HCT116 (cell line): ENCODE results near the gene SRPK2. TPM values are rescaled to one million over a fixed set of nuclear protein-coding genes. Genes with fewer than 3 reads are reported as not detected.

Experiments used
- ATAC-seq: fragments of 200-7000 bp; cut with Tn5 transposase; 2 replicates; pipeline ENCODE4 v1.9.1; 2020; ENCODE audit warnings: mild to moderate bottlenecking, moderate library complexity
- BruUV-seq: library from RNA; stranded (reverse); fragments of 400-500 nt; replicated peaks from 2 replicates; lab custom pipeline; 2021; lab: Mats Ljungman, UMichigan
- CTCF ChIA-PET: fragments of 300-600 bp; sonication (Branson Sonifier 250); formaldehyde crosslinking; loops from one replicate; lab custom pipeline; 2021; ENCODE audit warnings: antibody characterized with exemption; lab: Charles Lee
- POLR2A ChIA-PET: fragments of 300-600, 350-600 bp; sonication (Branson Sonifier 250); formaldehyde crosslinking; loops from one replicate; lab custom pipeline; 2021; ENCODE audit warnings: antibody characterized with exemption; lab: Charles Lee
- RAD21 ChIA-PET, 2 experiments: fragments of 300-600 bp; sonication (Branson Sonifier 250); formaldehyde crosslinking; loops; one replicate each; lab custom pipeline; 2023; ENCODE audit warnings: low total read pairs in 2 of 2; ENCODE audit not compliant: uncharacterized antibody in 2 of 2, unreplicated experiment in 2 of 2, low non-redundant PET in 1 of 2; lab: Charles Lee
- DNase-seq: peaks from one replicate; pipeline ENCODE4 v3.0.0-alpha.2; 2010; ENCODE audit warnings: low read depth, low spot score
- H2AFZ ChIP-seq: fragments of 200-600 bp; shearing (Covaris generic), sonication (generic); 2 replicates; pipeline ENCODE4 v1.6.1; 2017; ENCODE audit warnings: low read depth, mixed run types, mixed read lengths, antibody characterized with exemption, low read length; ENCODE audit not compliant: poor library complexity, severe bottlenecking
- H3K27ac ChIP-seq: 2 replicates; pipeline ENCODE4 v1.5.1; 2012; ENCODE audit warnings: low read depth, low read length
- H3K27me3 ChIP-seq: fragments of 200-600 bp; sonication (generic); 2 replicates; pipeline ENCODE4 v1.6.1; 2016; ENCODE audit warnings: mixed run types, low read length, mixed read lengths; ENCODE audit not compliant: insufficient read depth
- H3K36me3 ChIP-seq, 2 experiments: fragments of 200-500 bp in 1 of 2; fragments of 200-600 bp in 1 of 2; sonication (Bioruptor generic) in 1 of 2; sonication (generic) in 1 of 2; 2 replicates each; pipeline versions ENCODE4 v1.5.1 to v1.6.1; 2014 to 2016; ENCODE audit warnings: low read length in 2 of 2, inconsistent platforms in 1 of 2, mixed read lengths in 1 of 2, mixed run types in 1 of 2; ENCODE audit not compliant: insufficient read depth in 2 of 2, control insufficient read depth in 1 of 2
- H3K4me1 ChIP-seq, 2 experiments: fragments of 200-600 bp in 1 of 2; sonication (generic) in 1 of 2; 2 replicates each; pipeline versions ENCODE4 v1.5.1 to v1.6.1; 2012 to 2017; ENCODE audit warnings: low read length in 2 of 2, inconsistent platforms in 1 of 2, mild to moderate bottlenecking in 1 of 2, mixed read lengths in 1 of 2, mixed run types in 1 of 2, moderate library complexity in 1 of 2; ENCODE audit not compliant: insufficient read depth in 2 of 2, control insufficient read depth in 1 of 2
- H3K4me2 ChIP-seq: fragments of 200-600 bp; sonication (generic); 2 replicates; pipeline ENCODE4 v1.6.1; 2017; ENCODE audit warnings: mixed run types, low read length, mixed read lengths
- H3K4me3 ChIP-seq, 2 experiments: fragments of 200-600 bp in 1 of 2; sonication (generic) in 1 of 2; replicated peaks in 1 of 2; 2 replicates each; pipeline ENCODE4 v1.5.1; 2011 to 2016; ENCODE audit warnings: low read length in 2 of 2, control low read depth in 1 of 2, low read depth in 1 of 2, mild to moderate bottlenecking in 1 of 2, mixed read lengths in 1 of 2, mixed run types in 1 of 2
- H3K79me2 ChIP-seq: fragments of 200-600 bp; sonication (generic); 2 replicates; pipeline ENCODE4 v1.6.1; 2017; ENCODE audit warnings: mild to moderate bottlenecking, mixed run types, low read length, moderate library complexity, mixed read lengths; ENCODE audit not compliant: insufficient read depth
- H3K9ac ChIP-seq: fragments of 200-600 bp; sonication (generic); 2 replicates; pipeline ENCODE4 v1.6.1; 2016; ENCODE audit warnings: low read length, mixed read lengths
- H3K9me2 ChIP-seq: fragments of 200-600 bp; sonication (generic), shearing (Covaris generic); 2 replicates; pipeline ENCODE4 v1.6.1; 2017; ENCODE audit warnings: mixed run types, mild to moderate bottlenecking, moderate library complexity; ENCODE audit not compliant: insufficient read depth
- H3K9me3 ChIP-seq, 2 experiments: fragments of 200-500 bp in 1 of 2; fragments of 200-600 bp in 1 of 2; sonication (Bioruptor generic) in 1 of 2; sonication (generic) in 1 of 2; 2 replicates each; pipeline ENCODE4 v1.6.1; 2014 to 2017; ENCODE audit warnings: low read length in 2 of 2, mixed read lengths in 2 of 2, inconsistent platforms in 1 of 2, low read depth in 1 of 2, mild to moderate bottlenecking in 1 of 2, mixed run types in 1 of 2, moderate library complexity in 1 of 2; ENCODE audit not compliant: control insufficient read depth in 1 of 2, insufficient read depth in 1 of 2
- H4K20me1 ChIP-seq: fragments of 200-600 bp; sonication (generic), shearing (Covaris generic); 2 replicates; pipeline ENCODE4 v1.6.1; 2017; ENCODE audit warnings: mixed run types, mild to moderate bottlenecking, moderate library complexity; ENCODE audit not compliant: insufficient read depth
- ATF3 ChIP-seq: IDR thresholded peaks from 2 replicates; pipeline ENCODE4 v1.6.1; 2012
- CEBPB ChIP-seq: IDR thresholded peaks from 2 replicates; pipeline ENCODE4 v1.6.1; 2012; ENCODE audit warnings: low read depth
- EZH2 ChIP-seq: fragments of 200-600 bp; sonication (generic); IDR thresholded peaks from 2 replicates; pipeline ENCODE4 v1.6.1; 2017; ENCODE audit warnings: antibody characterized with exemption, mixed run types
- FOSL1 ChIP-seq: IDR thresholded peaks from 2 replicates; pipeline ENCODE4 v1.6.1; 2012; ENCODE audit warnings: low read depth
- POLR2A ChIP-seq: IDR thresholded peaks from 2 replicates; pipeline ENCODE4 v1.7.0; 2011; ENCODE audit warnings: borderline replicate concordance; ENCODE audit not compliant: insufficient read depth, insufficient read length; ENCODE audit errors: extremely low read depth
- POLR2AphosphoS5 ChIP-seq: IDR thresholded peaks from 2 replicates; pipeline ENCODE4 v1.6.1; 2011; ENCODE audit warnings: mild to moderate bottlenecking, low read depth, low read length, moderate library complexity
- SIN3A ChIP-seq: IDR thresholded peaks from 2 replicates; pipeline ENCODE4 v1.6.1; 2012; ENCODE audit warnings: low read depth
- ZNF274 ChIP-seq: fragments of 200-500 bp; sonication (Bioruptor generic); IDR thresholded peaks from 2 replicates; pipeline ENCODE4 v1.6.1; 2014; ENCODE audit warnings: mild to moderate bottlenecking, low read depth, low read length, inconsistent platforms
- intact Hi-C: fragments of 100-400 bp; cut with micrococcal nuclease; formaldehyde crosslinking; loops from 2 replicates; pipeline ENCODE4 v1.10.0; 2022
- total RNA-seq: library from RNA; stranded (reverse); gene quantifications from one replicate; pipeline ENCODE4 v1.2.1, GENCODE V29; 2021; ENCODE audit not compliant: unreplicated experiment
- TF ChIP-seq, protein P1 (sequence below): IDR thresholded peaks from 2 replicates; pipeline ENCODE4 v1.6.1; 2012

The SRPK2 gene
- total RNA-seq, 1 experiment from 2014 or later, result 37.4 TPM

- no peak overlapping the region for H3K9ac ChIP-seq
- RAD21 ChIA-PET, result no interaction called here
- H2AFZ ChIP-seq, result no peak overlapping the region
- CTCF ChIA-PET, result no interaction called here
- TF ChIP-seq CEBPB (no peak), ATF3 (no peak), FOSL1 (no peak), EZH2 (no peak)
- TF ChIP-seq, protein P1, sequence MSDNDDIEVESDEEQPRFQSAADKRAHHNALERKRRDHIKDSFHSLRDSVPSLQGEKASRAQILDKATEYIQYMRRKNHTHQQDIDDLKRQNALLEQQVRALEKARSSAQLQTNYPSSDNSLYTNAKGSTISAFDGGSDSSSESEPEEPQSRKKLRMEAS, result no peak
- intact Hi-C loops, result no loop called here
- no peak overlapping the region for H3K27ac ChIP-seq
- no peaks in the 10 kb centered on the region for H3K4me1 ChIP-seq
- H3K36me3 ChIP-seq, result no peaks in the 10 kb centered on the region
- POLR2A ChIA-PET, result no interaction called here
- H3K9me3 ChIP-seq, result no peaks in the 10 kb centered on the region
- no TSS peak for BruUV-seq
- no peaks in the 10 kb centered on the region for H3K27me3 ChIP-seq
- no peak overlapping the region for H3K4me3 ChIP-seq
- H3K4me2 ChIP-seq, result no peak overlapping the region
- ATAC-seq (no peak), DNase-seq (no peak)
- H3K79me2 ChIP-seq, result peaks cover 35% of the 10 kb centered on the region
- H4K20me1 ChIP-seq, result no peaks in the 10 kb centered on the region
- no peaks in the 10 kb centered on the region for H3K9me2 ChIP-seq
Observed at GRCh38 chr7:105204520-105204919, 184.2 kb downstream of the SRPK2 start.

DNA sequence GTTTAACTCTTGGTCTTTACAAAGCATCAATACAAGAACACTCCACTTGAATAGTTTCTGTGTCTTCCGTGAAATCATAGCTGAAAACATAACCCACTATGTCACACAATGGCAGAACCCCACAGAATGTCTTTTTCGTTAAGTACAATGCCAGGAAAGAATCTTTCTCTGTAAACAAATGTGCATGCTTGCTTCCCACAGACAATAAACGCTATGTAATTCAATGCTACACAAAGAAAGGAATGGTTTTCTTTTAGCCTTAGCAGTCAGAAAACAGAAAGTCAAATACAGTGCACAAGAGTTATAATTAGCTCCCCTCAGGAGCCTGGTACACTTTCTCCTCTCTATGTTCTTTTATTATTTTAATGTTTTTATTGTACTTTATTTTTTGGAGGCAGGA is 186.1 kb downstream of the SRPK2 start:
- RAD21 ChIA-PET, result no interaction called here

More for the DNA sequence above, 186.1 kb downstream of the SRPK2 start:
- H3K79me2 ChIP-seq, result peaks cover 17% of the 10 kb centered on the region
- POLR2A ChIA-PET, result no interaction called here
- H3K27me3 ChIP-seq, result no peaks in the 10 kb centered on the region
- H3K9me3 ChIP-seq, result no peaks in the 10 kb centered on the region
- no TSS peak for BruUV-seq
- no peak overlapping the region for H3K4me3 ChIP-seq
- no peaks in the 10 kb centered on the region for H3K36me3 ChIP-seq
- H2AFZ ChIP-seq, result no peak overlapping the region
- no peaks in the 10 kb centered on the region for H4K20me1 ChIP-seq
- H3K9me2 ChIP-seq, result no peaks in the 10 kb centered on the region
- no peak overlapping the region for H3K9ac ChIP-seq
- CTCF ChIA-PET, result no interaction called here
- DNase-seq (no peak), ATAC-seq (no peak)
- no peak overlapping the region for H3K4me2 ChIP-seq
- H3K4me1 ChIP-seq, result no peaks in the 10 kb centered on the region
- no peak overlapping the region for H3K27ac ChIP-seq
- TF ChIP-seq POLR2AphosphoS5 (no peak), SIN3A (no peak), ZNF274 (no peak), POLR2A (no peak), EZH2 (no peak)
- intact Hi-C loops, result no loop called here
